Epithelial cell of esophagus (primary cell): ENCODE data around the gene KLHL34.
A peak's percentile ranks its signal among the peaks of the same experiment; 100 is the strongest.

ENCODE experiments used
- DNase-seq: peaks from one replicate; pipeline ENCODE4 v3.0.0; 2010; ENCODE audit warnings: low read depth
- H3K4me3 ChIP-seq: 2 replicates; pipeline ENCODE4 v1.5.1; 2011; ENCODE audit warnings: mild to moderate bottlenecking, low read length, control low read depth
- TF ChIP-seq, protein P1 (sequence below): IDR thresholded peaks from 2 replicates; pipeline ENCODE4 v1.5.1; 2011; ENCODE audit warnings: low read depth, mild to moderate bottlenecking, low read length, control low read depth, inconsistent platforms; ENCODE audit not compliant: insufficient read depth; ENCODE audit errors: missing control alignments

Gene KLHL34

DNA sequence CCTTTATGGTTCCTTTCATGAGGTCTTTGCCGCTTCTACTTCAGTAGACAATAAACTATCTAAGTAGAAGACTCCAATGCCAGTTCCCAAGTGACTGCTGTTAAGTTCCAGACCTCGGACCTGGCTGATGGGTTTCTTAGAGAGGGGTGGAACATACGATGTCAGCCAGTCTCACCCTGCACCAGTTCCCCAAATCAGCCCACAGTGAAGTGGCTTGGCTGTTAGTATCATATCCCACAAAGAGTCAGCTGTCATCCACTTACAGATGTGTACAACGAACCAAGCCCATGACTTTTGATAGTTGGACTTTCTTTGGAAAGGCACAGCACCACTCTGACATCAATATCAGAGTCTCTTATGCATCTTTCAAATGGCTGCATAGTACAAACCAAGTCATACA, 8.1 kb upstream of the KLHL34 start:
- TF ChIP-seq, protein P1, sequence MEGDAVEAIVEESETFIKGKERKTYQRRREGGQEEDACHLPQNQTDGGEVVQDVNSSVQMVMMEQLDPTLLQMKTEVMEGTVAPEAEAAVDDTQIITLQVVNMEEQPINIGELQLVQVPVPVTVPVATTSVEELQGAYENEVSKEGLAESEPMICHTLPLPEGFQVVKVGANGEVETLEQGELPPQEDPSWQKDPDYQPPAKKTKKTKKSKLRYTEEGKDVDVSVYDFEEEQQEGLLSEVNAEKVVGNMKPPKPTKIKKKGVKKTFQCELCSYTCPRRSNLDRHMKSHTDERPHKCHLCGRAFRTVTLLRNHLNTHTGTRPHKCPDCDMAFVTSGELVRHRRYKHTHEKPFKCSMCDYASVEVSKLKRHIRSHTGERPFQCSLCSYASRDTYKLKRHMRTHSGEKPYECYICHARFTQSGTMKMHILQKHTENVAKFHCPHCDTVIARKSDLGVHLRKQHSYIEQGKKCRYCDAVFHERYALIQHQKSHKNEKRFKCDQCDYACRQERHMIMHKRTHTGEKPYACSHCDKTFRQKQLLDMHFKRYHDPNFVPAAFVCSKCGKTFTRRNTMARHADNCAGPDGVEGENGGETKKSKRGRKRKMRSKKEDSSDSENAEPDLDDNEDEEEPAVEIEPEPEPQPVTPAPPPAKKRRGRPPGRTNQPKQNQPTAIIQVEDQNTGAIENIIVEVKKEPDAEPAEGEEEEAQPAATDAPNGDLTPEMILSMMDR: no peak

GRCh38 chrX:21662761-21663160, 4.6 kb upstream of the KLHL34 start:
- no peak for DNase-seq
- H3K4me3 ChIP-seq: no peak overlapping the region
- TF ChIP-seq, protein P1: no peak

More for the DNA sequence above, 8.1 kb upstream of the KLHL34 start:
- H3K4me3 ChIP-seq: no peak overlapping the region
- no peak for DNase-seq

GRCh38 chrX:21661316-21661715, 3.2 kb upstream of the KLHL34 start:
- DNase-seq: peak; percentile 61
- H3K4me3 ChIP-seq: no peak overlapping the region
- TF ChIP-seq, protein P1: no peak

DNA sequence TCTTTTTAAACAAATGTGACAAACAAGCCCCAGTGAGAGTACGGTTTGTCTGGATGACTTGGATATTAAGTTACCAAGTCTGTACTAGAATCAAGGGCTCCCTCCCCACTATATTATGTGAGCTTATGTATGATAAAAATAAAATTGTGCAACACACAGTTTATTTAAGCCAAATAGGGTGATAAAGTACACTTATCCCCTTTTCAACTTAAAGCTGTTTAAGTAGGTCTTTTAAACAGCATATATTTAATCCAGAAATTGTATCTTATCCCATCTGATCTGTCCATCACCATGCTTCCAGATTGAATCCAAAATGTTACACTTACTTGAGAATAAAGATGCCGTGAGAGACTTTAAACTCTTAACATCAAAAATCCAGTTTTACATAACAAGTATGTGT, 2.0 kb upstream of the KLHL34 start:
- H3K4me3 ChIP-seq: no peak overlapping the region
- no peak for DNase-seq
- TF ChIP-seq, protein P1: no peak

DNA sequence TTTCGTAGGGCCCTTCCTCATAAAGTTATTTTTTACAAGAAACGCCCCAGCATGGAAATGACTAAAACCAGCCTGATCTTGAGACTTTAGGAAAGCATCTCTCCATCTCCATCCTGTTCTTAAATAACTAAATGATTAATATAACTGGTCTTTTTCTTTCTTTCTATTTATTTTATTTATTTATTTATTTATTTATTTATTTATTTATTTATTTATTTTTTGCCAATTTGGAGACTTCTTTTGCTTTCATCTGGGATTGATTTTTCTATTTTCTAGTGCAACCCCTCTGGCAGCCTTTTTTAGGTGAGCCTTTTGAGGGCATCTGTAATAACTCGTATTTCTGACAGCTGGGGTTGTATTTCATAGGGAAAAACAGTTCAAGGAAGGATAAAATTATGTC, 1.2 kb upstream of the KLHL34 start:
- TF ChIP-seq, protein P1: no peak
- no peak for DNase-seq
- H3K4me3 ChIP-seq: no peak overlapping the region

GRCh38 chrX:21658746-21659145, 616 bp upstream of the KLHL34 start:
- no peak overlapping the region for H3K4me3 ChIP-seq
- TF ChIP-seq, protein P1: no peak
- DNase-seq: peak; percentile 0

GRCh38 chrX:21657318-21658151, 595 bp downstream of the KLHL34 start:
- H3K4me3 ChIP-seq: no peak overlapping the region
- TF ChIP-seq, protein P1: no peak
- no peak for DNase-seq
